Neural progenitor cell (in vitro differentiated cells): ENCODE results near the gene FTH1. TPM values are rescaled to one million over a fixed set of nuclear protein-coding genes. Genes with fewer than 3 reads are reported as not detected.

Source experiments
- DNase-seq: peaks from one replicate; pipeline ENCODE4 v3.0.0-alpha.2; 2016; ENCODE audit warnings: low spot score
- H2AFZ ChIP-seq: fragments of 200-600 bp; sonication (generic); replicated peaks from 2 replicates; pipeline ENCODE4 v1.6.1; 2016; ENCODE audit warnings: antibody characterized with exemption
- H3F3A ChIP-seq: fragments of 200-600 bp; sonication (generic); 2 replicates; pipeline ENCODE4 v1.6.1; 2016; ENCODE audit warnings: antibody characterized with exemption, low read depth
- H3K27ac ChIP-seq: fragments of 200-600 bp; sonication (generic); 2 replicates; pipeline ENCODE4 v1.5.1; 2016; ENCODE audit warnings: mild to moderate bottlenecking
- H3K27me3 ChIP-seq: fragments of 200-600 bp; sonication (generic); 2 replicates; pipeline ENCODE4 v1.6.1; 2016; ENCODE audit warnings: mild to moderate bottlenecking, moderate library complexity
- H3K36me3 ChIP-seq: fragments of 200-600 bp; sonication (generic); 2 replicates; pipeline ENCODE4 v1.5.1; 2016
- H3K4me1 ChIP-seq: fragments of 200-600 bp; sonication (generic); 2 replicates; pipeline ENCODE4 v1.6.1; 2016; ENCODE audit warnings: mixed run types
- H3K4me2 ChIP-seq: fragments of 200-600 bp; sonication (generic); 2 replicates; pipeline ENCODE4 v1.6.1; 2016
- H3K4me3 ChIP-seq: fragments of 200-600 bp; sonication (generic); 2 replicates; pipeline ENCODE4 v1.5.1; 2016
- H3K79me2 ChIP-seq: fragments of 200-600 bp; sonication (generic); 2 replicates; pipeline ENCODE4 v1.6.1; 2016; ENCODE audit warnings: low read depth
- H3K9ac ChIP-seq: fragments of 200-600 bp; sonication (generic); 2 replicates; pipeline ENCODE4 v1.6.1; 2016
- H3K9me3 ChIP-seq: fragments of 200-600 bp; sonication (generic); 2 replicates; pipeline ENCODE4 v1.5.1; 2016; ENCODE audit warnings: low read depth
- H4K20me1 ChIP-seq: fragments of 200-600 bp; sonication (generic); 2 replicates; pipeline ENCODE4 v1.6.1; 2016; ENCODE audit warnings: low read depth
- H3K27ac Mint-ChIP-seq: 3 replicates; pipeline ENCODE4 v1.8.0; 2021; ENCODE audit warnings: mixed read lengths
- H3K27me3 Mint-ChIP-seq: 2 replicates; pipeline ENCODE4 v1.8.0; 2022; ENCODE audit warnings: low read depth, mild to moderate bottlenecking, inconsistent platforms, moderate library complexity, mixed read lengths; ENCODE audit not compliant: insufficient read depth
- H3K36me3 Mint-ChIP-seq: 3 replicates; pipeline ENCODE4 v1.8.0; 2021; ENCODE audit warnings: mixed read lengths
- H3K4me1 Mint-ChIP-seq: 3 replicates; pipeline ENCODE4 v1.8.0; 2021; ENCODE audit warnings: mixed read lengths
- H3K4me3 Mint-ChIP-seq: 3 replicates; pipeline ENCODE4 v1.8.0; 2021; ENCODE audit warnings: mild to moderate bottlenecking, moderate library complexity, mixed read lengths
- H3K9me3 Mint-ChIP-seq: 3 replicates; pipeline ENCODE4 v1.8.0; 2020; ENCODE audit warnings: mixed read lengths
- CTCF ChIP-seq: fragments of 200-600 bp; sonication (generic); IDR thresholded peaks from 2 replicates; pipeline ENCODE4 v1.5.1; 2017; ENCODE audit warnings: antibody characterized with exemption, mild to moderate bottlenecking
- EZH2 ChIP-seq: fragments of 200-600 bp; sonication (generic); IDR thresholded peaks from 2 replicates; pipeline ENCODE4 v1.6.1; 2017; ENCODE audit warnings: antibody characterized with exemption, mild to moderate bottlenecking, moderate library complexity
- EZH2phosphoT487 ChIP-seq: fragments of 200-600 bp; sonication (generic); IDR thresholded peaks from 2 replicates; pipeline ENCODE4 v1.6.1; 2017; ENCODE audit warnings: antibody characterized with exemption
- total RNA-seq: library from RNA; depleted of rRNA; stranded (reverse); fragments of >200 nt; gene quantifications from 2 replicates; pipeline ENCODE4 v1.2.3, GENCODE V29; 2015; ENCODE audit warnings: low replicate concordance

Gene FTH1
- total RNA-seq, 1 donor from 2014 or later: 846 TPM

DNA sequence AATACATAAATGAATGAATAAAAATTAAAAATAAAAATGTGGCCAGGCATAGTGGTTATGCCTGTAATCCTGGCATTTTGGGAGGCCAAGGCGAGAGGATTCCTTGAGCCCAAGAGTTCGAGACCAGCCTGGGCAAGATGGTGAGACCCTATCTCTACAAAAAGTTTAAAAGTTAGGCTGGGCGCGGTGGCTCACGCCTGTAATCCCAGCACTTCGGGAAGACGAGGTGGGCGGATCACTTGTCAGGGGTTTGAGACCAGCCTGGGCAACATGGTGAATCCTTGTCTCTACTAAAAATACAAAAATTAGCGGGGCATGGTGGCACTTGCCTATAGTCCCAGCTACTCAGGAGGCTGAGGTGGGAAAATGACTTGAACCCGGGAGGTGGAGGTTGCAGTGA lies 27.0 kb downstream of the FTH1 start:
- no peaks in the 10 kb centered on the region for H3K36me3 Mint-ChIP-seq
- TF ChIP-seq EZH2phosphoT487 (no peak), EZH2 (no peak)
- no peak overlapping the region for H3K27ac Mint-ChIP-seq
- H3K27me3 Mint-ChIP-seq: peaks cover 9% of the 10 kb centered on the region
- Histone ChIP-seq H2AFZ (no peak overlapping the region), H3K79me2 (no peaks in the 10 kb centered on the region), H3K36me3 (no peaks in the 10 kb centered on the region), H3K4me3 (no peak overlapping the region), H3K27me3 (no peaks in the 10 kb centered on the region), H3F3A (no peaks in the 10 kb centered on the region), H3K4me1 (no peaks in the 10 kb centered on the region), H4K20me1 (no peaks in the 10 kb centered on the region), H3K9me3 (peaks cover 5% of the 10 kb centered on the region), H3K27ac (no peak overlapping the region), H3K4me2 (no peak overlapping the region), H3K9ac (no peak overlapping the region)
- no peak for DNase-seq
- H3K4me1 Mint-ChIP-seq: no peaks in the 10 kb centered on the region
- no peak overlapping the region for H3K4me3 Mint-ChIP-seq
- peaks cover 14% of the 10 kb centered on the region for H3K9me3 Mint-ChIP-seq

DNA sequence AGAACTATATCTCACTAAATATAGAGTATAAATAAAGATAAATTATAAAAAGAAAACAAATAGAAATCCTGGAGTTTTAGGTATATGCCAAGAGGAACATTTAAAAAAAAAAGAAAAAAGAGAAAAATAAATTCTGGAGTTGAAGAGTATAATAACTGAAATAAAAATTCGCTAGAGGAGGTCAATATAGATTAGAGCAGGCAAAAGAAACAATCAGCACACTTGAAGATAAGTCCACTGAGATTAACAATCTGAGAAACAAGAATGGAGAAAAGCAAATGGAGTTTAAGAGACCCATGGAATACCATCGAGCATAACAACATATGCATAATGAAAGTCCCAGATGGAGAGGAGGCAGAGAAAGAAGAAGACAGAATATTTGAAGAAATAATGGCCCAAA lies 31.6 kb downstream of the FTH1 start:
- no peak overlapping the region for H3K4me3 Mint-ChIP-seq
- H3K9ac ChIP-seq: no peak overlapping the region

DNA sequence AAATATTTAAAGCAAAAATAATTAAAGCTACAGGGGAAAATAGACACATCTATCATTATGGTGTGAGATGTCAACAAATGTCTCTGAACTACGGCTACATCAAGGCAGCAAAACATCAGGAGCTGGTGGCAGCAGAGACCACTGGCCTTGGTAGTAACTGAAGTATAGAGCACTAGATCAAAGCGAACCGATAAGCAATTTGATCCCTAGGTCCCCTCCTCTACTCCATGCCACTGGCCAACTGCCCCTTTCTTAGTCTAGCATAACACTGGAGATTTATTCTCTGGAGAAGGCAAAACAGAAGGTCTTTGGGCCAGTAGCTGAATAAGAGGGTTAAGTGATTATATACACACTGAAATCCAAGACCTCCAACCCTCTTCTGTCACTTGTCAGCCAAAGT lies 36.5 kb downstream of the FTH1 start:
- no peaks in the 10 kb centered on the region for H3K4me1 ChIP-seq
- H3K27ac ChIP-seq: no peak overlapping the region
- Mint-ChIP-seq H3K27me3 (peaks cover 5% of the 10 kb centered on the region), H3K4me1 (peaks cover 4% of the 10 kb centered on the region), H3K27ac (no peak overlapping the region), H3K9me3 (peaks cover 12% of the 10 kb centered on the region), H3K36me3 (no peaks in the 10 kb centered on the region), H3K4me3 (no peak overlapping the region)
- TF ChIP-seq EZH2phosphoT487 (no peak), CTCF (no peak), EZH2 (no peak)
- H3K4me2 ChIP-seq: no peak overlapping the region
- no peaks in the 10 kb centered on the region for H4K20me1 ChIP-seq
- no peaks in the 10 kb centered on the region for H3K36me3 ChIP-seq
- no peaks in the 10 kb centered on the region for H3F3A ChIP-seq
- H3K9ac ChIP-seq: no peak overlapping the region
- no peaks in the 10 kb centered on the region for H3K9me3 ChIP-seq
- no peak overlapping the region for H3K4me3 ChIP-seq
- DNase-seq: no peak
- H3K27me3 ChIP-seq: no peaks in the 10 kb centered on the region
- no peak overlapping the region for H2AFZ ChIP-seq
- H3K79me2 ChIP-seq: no peaks in the 10 kb centered on the region

More for the DNA sequence above, 31.6 kb downstream of the FTH1 start:
- Mint-ChIP-seq H3K27ac (no peak overlapping the region), H3K4me1 (no peaks in the 10 kb centered on the region), H3K36me3 (no peaks in the 10 kb centered on the region), H3K27me3 (peaks cover 2% of the 10 kb centered on the region), H3K9me3 (peaks cover 20% of the 10 kb centered on the region)
- TF ChIP-seq EZH2: no peak
- no peak for TF ChIP-seq EZH2phosphoT487
- TF ChIP-seq CTCF: no peak
- H3F3A ChIP-seq: no peaks in the 10 kb centered on the region
- H3K36me3 ChIP-seq: no peaks in the 10 kb centered on the region
- H2AFZ ChIP-seq: no peak overlapping the region
- H3K4me1 ChIP-seq: no peaks in the 10 kb centered on the region
- no peak overlapping the region for H3K4me3 ChIP-seq
- no peak overlapping the region for H3K27ac ChIP-seq
- DNase-seq: no peak
- H3K9me3 ChIP-seq: peaks cover 5% of the 10 kb centered on the region
- H3K27me3 ChIP-seq: no peaks in the 10 kb centered on the region
- H3K79me2 ChIP-seq: no peaks in the 10 kb centered on the region
- H4K20me1 ChIP-seq: no peaks in the 10 kb centered on the region
- H3K4me2 ChIP-seq: no peak overlapping the region

DNA sequence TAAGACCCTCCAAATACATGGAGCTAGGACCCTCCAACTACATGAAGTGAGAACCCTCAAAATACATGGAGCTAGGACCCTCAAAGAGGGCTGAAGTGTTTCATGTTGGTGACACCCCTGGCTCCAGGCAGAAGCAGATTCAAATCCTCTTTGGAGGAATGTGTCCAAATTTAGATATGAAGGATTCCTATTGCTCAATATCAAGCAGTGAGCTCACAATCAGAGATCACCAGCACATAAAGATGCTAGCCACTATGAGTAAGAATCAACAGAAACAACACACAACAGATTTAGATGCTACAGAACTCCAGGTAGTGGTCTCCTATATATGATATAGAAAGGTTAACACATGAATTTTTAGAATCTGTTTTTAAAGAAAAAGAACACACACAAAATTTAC lies 38.8 kb downstream of the FTH1 start:
- no peak for DNase-seq
- H3K27ac Mint-ChIP-seq: no peak overlapping the region
- Histone ChIP-seq H3K9ac (no peak overlapping the region), H3K4me1 (peaks cover 5% of the 10 kb centered on the region), H2AFZ (no peak overlapping the region), H3K4me2 (no peak overlapping the region), H3K9me3 (no peaks in the 10 kb centered on the region), H3F3A (peaks cover 17% of the 10 kb centered on the region), H3K27ac (no peak overlapping the region), H3K79me2 (no peaks in the 10 kb centered on the region), H3K4me3 (no peak overlapping the region), H4K20me1 (no peaks in the 10 kb centered on the region), H3K36me3 (no peaks in the 10 kb centered on the region), H3K27me3 (no peaks in the 10 kb centered on the region)
- no peaks in the 10 kb centered on the region for H3K36me3 Mint-ChIP-seq
- no peak overlapping the region for H3K4me3 Mint-ChIP-seq
- peaks cover 18% of the 10 kb centered on the region for H3K4me1 Mint-ChIP-seq
- no peak for TF ChIP-seq EZH2phosphoT487
- no peak for TF ChIP-seq CTCF
- TF ChIP-seq EZH2: no peak
- peaks cover 10% of the 10 kb centered on the region for H3K9me3 Mint-ChIP-seq
- peaks cover 9% of the 10 kb centered on the region for H3K27me3 Mint-ChIP-seq
